SK-N-SH (cell line): ENCODE results near the gene LMBR1. TPM values are rescaled to one million over a fixed set of nuclear protein-coding genes. Genes with fewer than 3 reads are reported as not detected.
A peak's percentile ranks its signal among the peaks of the same experiment; 100 is the strongest.

Experiments used
- CTCF ChIA-PET: fragments of 300-600, 350-600 bp; formaldehyde crosslinking; extraction: SDS; loops from one replicate; lab custom pipeline; 2021; lab: Yijun Ruan, JAX
- POLR2A ChIA-PET: fragments of 350-600 bp; sonication (Branson Sonifier 250); formaldehyde crosslinking; extraction: SDS; loops from one replicate; lab custom pipeline; 2020; ENCODE audit warnings: antibody characterized with exemption, inconsistent platforms; lab: Yijun Ruan, JAX
- DNase-seq: peaks from one replicate; pipeline ENCODE4 v3.0.0; 2012
- H2AFZ ChIP-seq: fragments of 200-600 bp; sonication (generic); 2 replicates; pipeline ENCODE4 v1.8.1; 2016; ENCODE audit warnings: antibody characterized with exemption, mild to moderate bottlenecking, low read depth
- H3F3A ChIP-seq: fragments of 200-600 bp; sonication (generic); replicated peaks from 2 replicates; pipeline ENCODE3; 2016; ENCODE audit warnings: antibody characterized with exemption, mild to moderate bottlenecking; ENCODE audit not compliant: insufficient read depth
- H3K27ac ChIP-seq, 2 experiments: fragments of 200-500 bp in 1 of 2; fragments of 200-600 bp in 1 of 2; sonication (Bioruptor generic) in 1 of 2; sonication (generic), shearing (Covaris generic) in 1 of 2; 2 replicates each; pipeline versions ENCODE4 v1.5.1 to v1.6.1; 2014 to 2016; ENCODE audit warnings: low read depth in 2 of 2, inconsistent platforms in 1 of 2, low read length in 1 of 2, mild to moderate bottlenecking in 1 of 2, mixed read lengths in 1 of 2
- H3K27me3 ChIP-seq: fragments of 200-600 bp; sonication (generic), shearing (Covaris generic); 2 replicates; pipeline ENCODE4 v1.6.1; 2016; ENCODE audit warnings: mixed run types; ENCODE audit not compliant: insufficient read depth
- H3K36me3 ChIP-seq, 2 experiments: fragments of 200-500 bp in 1 of 2; fragments of 200-600 bp in 1 of 2; sonication (Bioruptor generic) in 1 of 2; sonication (generic) in 1 of 2; replicated peaks in 1 of 2; 2 replicates each; pipeline versions ENCODE3 to v1.5.1; 2014 to 2016; ENCODE audit warnings: low read length in 1 of 2, mild to moderate bottlenecking in 1 of 2; ENCODE audit not compliant: insufficient read depth in 2 of 2, control insufficient read depth in 1 of 2
- H3K4me1 ChIP-seq, 2 experiments: fragments of 200-500 bp in 1 of 2; fragments of 200-600 bp in 1 of 2; sonication (Bioruptor generic) in 1 of 2; sonication (generic), shearing (Covaris generic) in 1 of 2; 2 replicates each; pipeline versions ENCODE4 v1.5.1 to v1.6.1; 2014 to 2016; ENCODE audit warnings: low read depth in 1 of 2, low read length in 1 of 2, mixed run types in 1 of 2; ENCODE audit not compliant: insufficient read depth in 2 of 2, control insufficient read depth in 1 of 2
- H3K4me2 ChIP-seq: fragments of 200-600 bp; sonication (generic), shearing (Covaris generic); 2 replicates; pipeline ENCODE4 v1.6.1; 2017; ENCODE audit warnings: mixed run types
- H3K4me3 ChIP-seq, 2 experiments: fragments of 200-500 bp in 1 of 2; fragments of 200-600 bp in 1 of 2; sonication (Bioruptor generic) in 1 of 2; sonication (generic), shearing (Covaris generic) in 1 of 2; 2 replicates each; pipeline versions ENCODE4 v1.5.1 to v1.8.1; 2014 to 2016; ENCODE audit warnings: low read depth in 2 of 2, inconsistent platforms in 1 of 2, low read length in 1 of 2, mild to moderate bottlenecking in 1 of 2, mixed read lengths in 1 of 2, moderate library complexity in 1 of 2
- H3K79me2 ChIP-seq: fragments of 200-600 bp; sonication (generic); 2 replicates; pipeline ENCODE4 v1.8.1; 2017; ENCODE audit warnings: mild to moderate bottlenecking; ENCODE audit not compliant: insufficient read depth
- H3K9ac ChIP-seq: fragments of 200-600 bp; sonication (generic); 2 replicates; pipeline ENCODE4 v1.6.1; 2017; ENCODE audit warnings: mixed run types
- H3K9me2 ChIP-seq: fragments of 200-600 bp; sonication (generic); 2 replicates; pipeline ENCODE4 v1.6.1; 2017; ENCODE audit warnings: mixed run types
- H3K9me3 ChIP-seq: fragments of 200-600 bp; sonication (generic); 2 replicates; pipeline ENCODE4 v1.6.1; 2017; ENCODE audit warnings: mixed run types, mild to moderate bottlenecking, moderate library complexity
- H4K20me1 ChIP-seq: fragments of 200-600 bp; sonication (generic); 2 replicates; pipeline ENCODE4 v1.6.1; 2017; ENCODE audit warnings: mild to moderate bottlenecking, mixed run types; ENCODE audit not compliant: insufficient read depth
- FOSL2 ChIP-seq: IDR thresholded peaks from 2 replicates; pipeline ENCODE4 v1.4.0; 2012; ENCODE audit warnings: low read depth, mild to moderate bottlenecking, moderate library complexity, borderline replicate concordance
- MEF2A ChIP-seq: IDR thresholded peaks from 2 replicates; pipeline ENCODE4 v1.4.0; 2012; ENCODE audit warnings: low read depth, borderline replicate concordance
- NRF1 ChIP-seq: IDR thresholded peaks from 2 replicates; pipeline ENCODE4 v1.6.1; 2012; ENCODE audit warnings: low read depth, mild to moderate bottlenecking, low read length
- TCF12 ChIP-seq: IDR thresholded peaks from 2 replicates; pipeline ENCODE4 v1.4.0; 2012
- USF2 ChIP-seq: fragments of 150-350 bp; IDR thresholded peaks from 2 replicates; pipeline ENCODE4 v1.6.1; 2017; ENCODE audit warnings: antibody characterized with exemption, low read length, low read depth, borderline replicate concordance
- WGBS: methylation state at CpG from one replicate; pipeline ENCODE4 v1.1.6; 2017; ENCODE audit warnings: low lambda C conversion rate; 5-methylcytosine and 5-hydroxymethylcytosine counted together
- polyA plus RNA-seq, 3 experiments: library from polyadenylated mRNA; depleted of rRNA; stranded (reverse); fragments of >200 nt; gene quantifications; 2 replicates each; pipeline ENCODE4 v1.2.3, GENCODE V29; 2012
- TF ChIP-seq, protein P1 (sequence below): IDR thresholded peaks from 2 replicates; pipeline ENCODE4 v1.4.0; 2012; ENCODE audit warnings: low read depth, borderline replicate concordance

The LMBR1 gene
- polyA plus RNA-seq, 1 of the 3 experiments (the other 2 are of a cell fraction) = 24.6 TPM

GRCh38 chr7:156781972-156782371, 111.0 kb downstream of the LMBR1 start:
- ChIA-PET POLR2A (no interaction called here), CTCF (interaction anchor here (7.0 kb wide), 1 partner anchor 9 kb away, joined by 114 read pairs; no protein-coding TSS in a partner anchor)
- Histone ChIP-seq H3K4me3 (no peak overlapping the region), H3K27ac (no peak overlapping the region), H3K4me2 (no peak overlapping the region), H4K20me1 (no peaks in the 10 kb centered on the region), H3F3A (peaks cover 3% of the 10 kb centered on the region), H3K4me1 (peaks cover 0 to 47% of the 10 kb centered on the region in 2 experiments; a peak in 2 of 4 replicates), H3K79me2 (no peaks in the 10 kb centered on the region), H3K9ac (no peak overlapping the region), H3K9me2 (no peaks in the 10 kb centered on the region), H3K36me3 (no peaks in the 10 kb centered on the region), H3K9me3 (no peaks in the 10 kb centered on the region), H2AFZ (no peak overlapping the region), H3K27me3 (no peaks in the 10 kb centered on the region)
- TF ChIP-seq USF2 = no peak
- no peak for TF ChIP-seq NRF1
- TF ChIP-seq, protein P1, sequence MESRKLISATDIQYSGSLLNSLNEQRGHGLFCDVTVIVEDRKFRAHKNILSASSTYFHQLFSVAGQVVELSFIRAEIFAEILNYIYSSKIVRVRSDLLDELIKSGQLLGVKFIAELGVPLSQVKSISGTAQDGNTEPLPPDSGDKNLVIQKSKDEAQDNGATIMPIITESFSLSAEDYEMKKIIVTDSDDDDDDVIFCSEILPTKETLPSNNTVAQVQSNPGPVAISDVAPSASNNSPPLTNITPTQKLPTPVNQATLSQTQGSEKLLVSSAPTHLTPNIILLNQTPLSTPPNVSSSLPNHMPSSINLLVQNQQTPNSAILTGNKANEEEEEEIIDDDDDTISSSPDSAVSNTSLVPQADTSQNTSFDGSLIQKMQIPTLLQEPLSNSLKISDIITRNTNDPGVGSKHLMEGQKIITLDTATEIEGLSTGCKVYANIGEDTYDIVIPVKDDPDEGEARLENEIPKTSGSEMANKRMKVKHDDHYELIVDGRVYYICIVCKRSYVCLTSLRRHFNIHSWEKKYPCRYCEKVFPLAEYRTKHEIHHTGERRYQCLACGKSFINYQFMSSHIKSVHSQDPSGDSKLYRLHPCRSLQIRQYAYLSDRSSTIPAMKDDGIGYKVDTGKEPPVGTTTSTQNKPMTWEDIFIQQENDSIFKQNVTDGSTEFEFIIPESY = no peak
- 89% methylated on average over 2 of the region's 2 CpGs for WGBS
- DNase-seq = no peak

DNA sequence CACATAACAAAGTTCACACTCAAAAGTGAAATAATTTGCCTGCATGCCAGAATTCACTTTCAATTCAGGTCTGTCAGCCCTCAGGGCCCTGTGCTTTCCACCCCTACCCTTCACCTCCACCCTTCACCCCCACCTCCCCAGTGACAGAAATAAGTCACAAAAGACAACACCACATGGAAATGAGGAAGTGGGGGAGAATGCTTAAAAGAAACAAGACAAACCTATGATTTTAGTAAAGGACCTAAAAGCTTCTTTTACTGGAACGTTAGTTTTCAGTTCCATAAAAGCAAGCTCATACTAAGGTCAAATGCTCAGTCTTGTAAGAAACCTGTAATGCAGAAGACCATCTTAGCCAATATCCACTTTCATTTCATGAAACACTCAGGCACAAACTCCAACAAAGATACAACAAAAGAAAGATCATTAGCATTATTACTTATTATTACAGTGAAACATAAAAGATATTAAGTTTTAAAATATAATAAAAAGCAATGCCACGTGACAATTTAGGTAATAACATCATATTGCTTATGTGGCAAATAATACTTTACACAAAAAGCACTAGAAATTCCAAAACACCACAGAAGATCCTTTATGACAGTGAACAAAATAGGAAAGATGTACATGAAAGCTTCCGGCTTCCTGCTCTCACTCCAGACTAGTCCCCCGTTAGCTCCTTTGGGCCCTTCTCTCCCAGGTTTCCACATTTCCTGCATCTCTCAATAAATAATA, 112.1 kb downstream of the LMBR1 start:
- ChIA-PET POLR2A (no interaction called here), CTCF (interaction anchor here (1.4 to 7.0 kb wide), 5 partner anchors 10 to 39 kb away, joined by 6 to 114 read pairs (median 26); no protein-coding TSS in a partner anchor)
- H3K4me2 ChIP-seq = no peak overlapping the region
- peak overlapping the region in 1 of 2 experiments; percentile 96; a peak in 2 of 4 replicates for H3K27ac ChIP-seq
- H3K4me1 ChIP-seq = peaks cover 0 to 46% of the 10 kb centered on the region in 2 experiments; a peak in 2 of 4 replicates
- WGBS = 94% methylated on average over 4 of the region's 4 CpGs
- TF ChIP-seq FOSL2 = no peak
- TF ChIP-seq TCF12 = no peak
- no peak for TF ChIP-seq MEF2A
- TF ChIP-seq, all 33 proteins: peak for 0
- Histone ChIP-seq H3K36me3 (no peaks in the 10 kb centered on the region), H3K4me3 (no peak overlapping the region), H3K9me2 (no peaks in the 10 kb centered on the region), H3K79me2 (no peaks in the 10 kb centered on the region), H3K27me3 (no peaks in the 10 kb centered on the region), H2AFZ (no peak overlapping the region), H3K9ac (no peak overlapping the region), H3K9me3 (no peaks in the 10 kb centered on the region), H4K20me1 (no peaks in the 10 kb centered on the region), H3F3A (peaks cover 3% of the 10 kb centered on the region)
- no peak for DNase-seq
